ENCODE measurements around the gene SACM1L. TPM values are rescaled to one million over a fixed set of nuclear protein-coding genes. Genes with fewer than 3 reads are reported as not detected.
"Not testable (repeated sequence)": the region's sequence is repeated elsewhere in the genome, so short reads cannot be mapped to it uniquely, and the experiment has no call there.

SACM1L gene
- polyA plus RNA-seq, 4 donors, result 54.2 to 82.9 (median 64.6) TPM

DNA sequence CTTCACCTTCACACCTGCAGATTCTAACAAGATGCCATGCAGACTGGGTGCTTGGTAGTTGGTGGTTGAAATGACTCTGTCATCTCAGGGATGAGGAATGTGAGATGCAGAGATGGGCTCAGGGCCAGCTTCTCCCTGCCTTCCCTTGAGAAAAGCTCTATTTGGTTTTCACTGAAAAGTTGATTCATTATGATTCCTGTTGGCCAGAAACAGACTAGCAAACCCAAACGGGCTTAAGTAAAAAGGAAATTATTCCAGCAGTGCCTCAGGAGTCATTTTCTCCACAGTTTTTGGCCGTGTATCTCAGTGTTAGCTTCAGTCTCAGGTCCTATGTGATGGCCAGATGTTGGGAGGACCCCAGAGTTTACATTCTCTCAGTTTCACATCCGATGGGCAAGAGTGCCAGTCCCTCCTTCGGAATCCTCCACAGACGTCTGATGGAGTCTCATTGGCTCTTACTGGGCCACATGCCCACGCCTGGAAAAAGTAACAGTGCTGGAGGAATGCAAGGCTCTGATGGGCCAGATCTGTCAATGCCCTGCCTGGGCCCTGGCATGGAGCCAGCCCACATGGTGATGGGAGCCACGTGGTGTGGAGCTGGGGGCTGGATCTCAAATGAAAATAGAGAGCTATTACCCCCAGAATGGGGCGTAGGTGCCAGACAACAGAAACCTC lies 22.3 kb upstream of the SACM1L start:
- DNase-seq (ENCODE audit: low read depth in 4 of 4, low spot score in 2 of 4), result no peak

DNA sequence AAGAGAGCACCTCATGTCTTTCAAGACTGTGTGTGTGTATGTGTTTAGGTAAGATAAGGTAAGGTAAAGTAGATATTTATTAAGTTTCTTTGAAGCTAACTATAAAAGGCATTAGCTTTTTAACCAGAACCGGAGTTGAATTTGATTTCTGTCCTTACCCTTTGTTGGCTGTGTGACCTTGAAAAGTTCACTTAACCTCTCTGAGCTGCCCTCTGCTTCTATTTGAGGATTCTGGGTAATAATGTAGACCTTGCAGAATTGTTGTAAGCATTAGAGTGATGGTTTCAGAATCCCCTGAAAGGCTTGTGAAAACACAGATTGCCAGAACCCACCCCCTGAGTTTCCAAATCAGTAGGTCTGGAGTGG lies 21.6 kb upstream of the SACM1L start:
- DNase-seq (ENCODE audit: low read depth in 4 of 4, low spot score in 2 of 4), result no peak

DNA sequence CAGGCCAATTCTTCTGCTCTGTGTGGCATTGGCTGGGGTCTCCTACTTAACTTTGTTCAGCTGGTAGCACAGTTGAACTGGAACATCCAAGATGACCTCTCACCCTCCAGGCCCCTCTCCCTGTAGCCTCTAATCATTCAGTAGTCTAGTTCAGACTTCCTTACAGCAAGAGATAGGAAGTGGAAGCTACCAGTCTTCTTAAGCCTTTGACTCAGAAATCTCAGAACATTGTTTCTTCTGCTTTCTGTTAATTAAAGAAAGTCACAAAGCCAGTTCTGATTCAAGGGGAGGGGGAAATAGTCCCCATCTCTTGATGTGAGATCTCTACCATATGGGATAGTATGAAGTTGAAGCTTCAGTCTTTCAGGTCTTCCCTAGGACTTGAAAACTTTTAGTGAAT lies 18.8 kb upstream of the SACM1L start:
- DNase-seq (ENCODE audit: low read depth in 4 of 4, low spot score in 2 of 4), result no peak

DNA sequence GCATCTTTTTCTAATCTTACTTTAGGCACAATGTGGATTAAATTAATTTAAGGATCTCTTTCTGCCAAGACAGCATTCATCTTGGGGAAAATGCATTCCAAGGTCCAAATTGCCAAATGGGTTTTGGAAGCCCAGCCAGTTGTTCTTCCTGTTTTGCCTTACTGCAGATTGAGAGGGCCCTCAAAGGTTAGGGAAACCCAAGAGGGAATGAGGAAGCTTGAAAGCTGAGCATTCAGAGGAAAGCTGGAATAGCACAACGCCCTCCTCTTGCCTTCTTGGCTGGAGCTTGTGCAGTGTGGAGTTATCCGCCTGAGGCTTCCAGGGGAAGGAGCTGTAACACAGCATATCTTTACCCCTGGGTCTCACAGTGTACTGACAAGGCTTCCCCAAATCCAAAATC lies 18.2 kb upstream of the SACM1L start:
- no peak for DNase-seq (ENCODE audit: low read depth in 4 of 4, low spot score in 2 of 4)

DNA sequence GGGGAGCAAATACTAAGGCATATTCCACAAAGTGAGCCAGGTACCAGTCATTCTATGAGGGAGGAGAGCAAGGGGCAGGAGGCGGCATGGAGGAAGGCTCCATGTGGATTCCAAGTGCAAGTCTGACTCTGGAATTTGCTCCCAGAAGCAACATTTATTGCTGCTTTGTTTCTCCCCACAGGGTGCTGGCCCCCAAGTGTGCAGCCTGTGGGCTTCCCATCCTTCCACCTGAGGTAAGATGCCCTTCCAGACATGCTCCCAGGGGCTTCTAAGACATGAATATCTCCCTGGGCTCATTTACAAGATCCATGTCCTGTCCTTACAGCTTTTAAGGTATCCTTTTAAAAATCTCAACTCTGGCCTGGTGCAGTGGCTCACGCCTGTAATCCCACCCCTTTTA lies 15.9 kb upstream of the SACM1L start:
- no peak for DNase-seq (ENCODE audit: low read depth in 4 of 4, low spot score in 2 of 4)

DNA sequence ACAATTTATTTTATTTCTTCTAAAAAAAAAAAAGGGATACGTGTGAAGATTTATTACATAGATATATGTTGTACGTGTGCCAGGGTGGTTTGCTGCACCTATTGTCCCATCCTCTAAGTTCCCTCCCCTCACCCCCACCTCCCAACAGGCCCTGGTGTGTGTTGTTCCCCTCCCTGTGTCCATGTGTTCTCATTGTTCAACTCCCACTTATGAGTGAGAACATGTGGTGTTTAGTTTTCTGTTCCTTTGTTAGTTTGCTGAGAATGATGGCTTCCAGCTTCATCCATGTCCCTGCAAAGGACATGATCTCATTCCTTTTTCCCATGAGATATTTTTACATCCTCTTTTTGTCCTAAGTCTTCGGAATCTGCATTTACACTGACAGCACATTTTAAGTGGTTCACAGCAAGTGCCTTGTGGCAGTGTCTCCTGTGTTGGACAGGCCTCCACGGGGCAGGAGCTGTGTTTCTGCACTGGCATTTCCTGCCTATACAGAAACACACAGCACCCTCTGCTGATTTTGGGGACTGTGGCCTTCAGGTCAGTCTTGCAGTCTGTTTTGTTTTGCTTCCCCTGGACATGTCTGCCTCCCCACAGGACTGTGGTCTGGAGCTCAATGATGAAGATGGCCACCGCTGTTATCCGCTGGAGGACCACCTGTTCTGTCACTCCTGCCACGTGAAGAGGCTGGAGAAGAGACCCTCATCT lies 12.7 kb upstream of the SACM1L start:
- no peak for DNase-seq (ENCODE audit: low read depth in 4 of 4, low spot score in 2 of 4)

DNA sequence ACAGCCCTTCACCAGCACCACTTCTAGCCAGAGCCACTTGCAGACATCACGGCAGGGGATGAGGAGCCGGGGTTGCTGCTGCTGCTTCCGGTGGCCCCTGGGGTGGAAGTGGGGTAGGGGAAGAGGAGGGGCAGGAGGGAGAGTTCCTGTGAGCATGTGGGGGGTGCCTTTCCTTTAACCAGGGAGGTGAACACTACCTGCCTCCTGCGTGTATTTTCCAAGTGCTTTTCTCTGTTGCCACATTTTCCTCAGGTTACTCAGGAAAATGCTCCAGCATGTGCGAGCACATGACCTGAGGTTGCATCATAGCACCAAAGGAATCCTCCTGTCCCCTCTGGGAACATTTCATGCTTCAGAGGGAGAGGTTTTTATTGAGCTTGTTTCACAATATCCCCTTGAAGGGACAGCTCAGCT lies 12.2 kb upstream of the SACM1L start:
- no peak for DNase-seq (ENCODE audit: low read depth in 4 of 4, low spot score in 2 of 4)

DNA sequence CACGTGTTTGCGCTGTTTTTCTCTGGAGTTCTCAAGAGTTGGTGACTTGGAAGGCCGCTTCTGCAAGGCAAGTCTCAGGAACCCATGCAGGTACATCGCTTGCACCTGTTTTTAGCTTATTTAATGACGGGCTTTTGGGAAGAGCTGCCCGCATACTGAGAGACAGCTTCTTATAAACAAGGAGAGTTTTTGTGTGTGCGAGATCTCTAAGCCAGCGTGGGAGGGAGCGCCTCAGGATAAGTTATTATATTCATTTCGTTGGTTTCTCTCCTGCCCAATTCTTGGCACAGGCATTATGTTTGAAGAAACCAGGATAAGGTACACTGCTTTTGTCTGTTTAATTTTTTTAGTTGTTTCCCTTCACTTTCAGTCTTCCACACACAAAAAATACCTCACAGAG lies 11.4 kb upstream of the SACM1L start:
- no peak for DNase-seq (ENCODE audit: low read depth in 4 of 4, low spot score in 2 of 4)

DNA sequence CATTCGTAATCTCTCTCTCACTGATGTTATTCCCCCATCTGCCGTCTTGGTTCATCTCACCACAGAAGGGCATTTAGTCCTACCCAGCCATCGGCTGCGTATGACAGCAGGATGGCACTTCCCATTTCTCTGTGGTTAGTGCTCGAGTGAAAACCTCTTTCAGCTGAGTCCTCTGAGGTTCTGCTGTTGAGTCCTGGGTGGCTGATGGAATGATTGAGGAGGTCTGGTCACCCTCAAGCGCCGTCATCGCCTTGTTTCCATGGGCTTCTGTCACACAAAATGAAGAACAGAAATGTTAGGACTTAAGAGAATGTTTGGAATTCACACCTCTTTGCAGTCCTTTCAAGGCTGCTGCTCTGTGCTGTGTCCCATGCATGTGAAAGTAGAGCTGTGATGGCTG lies 9.4 kb upstream of the SACM1L start:
- no peak for DNase-seq (ENCODE audit: low read depth in 4 of 4, low spot score in 2 of 4)

DNA sequence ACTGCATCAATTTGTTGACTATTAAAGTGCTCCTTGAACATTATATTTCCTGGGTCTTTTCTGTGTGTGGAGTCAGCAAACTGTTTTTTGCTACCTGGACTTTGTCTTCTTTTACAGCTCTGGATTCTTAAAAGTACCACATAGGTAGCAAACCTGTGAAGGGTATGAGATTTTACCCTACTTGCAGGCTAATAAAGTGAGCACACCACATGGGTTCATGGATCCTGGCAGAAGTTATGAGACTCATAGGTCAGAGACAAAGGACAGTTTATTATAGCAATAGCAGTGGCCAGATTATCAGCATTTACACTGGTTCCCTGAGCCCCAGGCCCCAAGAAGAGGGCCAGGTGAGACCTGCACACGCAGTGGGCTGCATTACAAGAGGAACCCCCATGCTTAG lies 8.0 kb upstream of the SACM1L start:
- no peak for DNase-seq (ENCODE audit: low read depth in 4 of 4, low spot score in 2 of 4)

DNA sequence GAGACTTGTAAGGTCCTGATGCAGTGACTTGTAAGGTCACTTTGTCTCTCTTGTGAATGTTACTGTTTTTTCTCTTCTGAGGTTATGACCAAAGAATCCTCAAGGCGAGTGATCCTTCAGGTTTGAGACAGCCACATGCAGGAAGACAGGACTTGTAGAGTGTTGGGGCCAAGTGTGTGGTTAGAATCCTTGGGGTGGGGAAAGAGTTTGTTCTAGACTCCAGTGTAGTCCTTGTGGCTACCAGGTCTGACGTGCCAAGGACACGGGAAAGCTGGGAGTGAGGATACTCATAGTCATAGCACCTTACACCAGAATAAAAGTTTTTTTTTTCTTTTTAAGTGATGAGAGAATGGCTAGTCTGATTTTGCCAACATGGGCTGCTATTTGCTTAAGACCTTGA lies 7.3 kb upstream of the SACM1L start:
- no peak for DNase-seq (ENCODE audit: low read depth in 4 of 4, low spot score in 2 of 4)

DNA sequence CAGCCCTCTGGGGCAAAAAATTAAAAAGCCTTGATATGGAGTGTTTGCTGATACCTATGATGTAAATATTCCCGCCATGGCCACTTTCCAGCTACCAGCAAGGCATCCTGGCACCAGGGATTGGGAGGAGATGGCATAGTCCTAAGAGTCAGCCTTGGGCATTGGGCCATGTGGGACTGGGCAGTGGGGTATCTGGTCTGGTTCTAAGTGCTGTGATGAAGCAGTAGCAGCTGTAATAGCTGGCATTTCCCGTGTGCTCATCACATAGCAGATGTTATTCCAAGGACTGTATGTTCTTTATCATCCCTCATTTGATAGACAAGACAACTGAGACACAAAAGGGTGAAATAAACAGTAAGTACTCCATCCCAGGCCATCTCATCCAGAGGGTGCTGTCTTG lies 6.9 kb upstream of the SACM1L start:
- no peak for DNase-seq (ENCODE audit: low read depth in 4 of 4, low spot score in 2 of 4)

DNA sequence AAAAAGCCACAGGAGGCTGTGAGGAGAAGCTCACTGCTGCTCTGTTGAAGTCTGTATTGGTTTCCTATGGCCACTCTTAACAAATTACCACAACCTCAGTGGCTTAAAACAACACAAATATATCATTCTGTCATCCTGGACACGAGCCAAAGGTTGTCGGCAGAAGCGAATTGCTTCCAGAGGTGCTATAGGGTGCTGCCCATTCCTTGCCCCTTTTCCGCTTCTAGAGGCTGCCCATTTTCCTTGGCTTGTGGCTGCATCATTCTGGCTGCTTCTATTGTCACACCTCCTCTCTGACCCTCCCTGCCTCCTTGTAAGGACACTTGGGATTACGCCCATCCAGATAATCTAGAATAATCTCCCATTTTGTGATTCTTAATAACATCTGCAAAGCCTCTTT lies 6.4 kb upstream of the SACM1L start:
- DNase-seq (ENCODE audit: low read depth in 4 of 4, low spot score in 2 of 4), result no peak

DNA sequence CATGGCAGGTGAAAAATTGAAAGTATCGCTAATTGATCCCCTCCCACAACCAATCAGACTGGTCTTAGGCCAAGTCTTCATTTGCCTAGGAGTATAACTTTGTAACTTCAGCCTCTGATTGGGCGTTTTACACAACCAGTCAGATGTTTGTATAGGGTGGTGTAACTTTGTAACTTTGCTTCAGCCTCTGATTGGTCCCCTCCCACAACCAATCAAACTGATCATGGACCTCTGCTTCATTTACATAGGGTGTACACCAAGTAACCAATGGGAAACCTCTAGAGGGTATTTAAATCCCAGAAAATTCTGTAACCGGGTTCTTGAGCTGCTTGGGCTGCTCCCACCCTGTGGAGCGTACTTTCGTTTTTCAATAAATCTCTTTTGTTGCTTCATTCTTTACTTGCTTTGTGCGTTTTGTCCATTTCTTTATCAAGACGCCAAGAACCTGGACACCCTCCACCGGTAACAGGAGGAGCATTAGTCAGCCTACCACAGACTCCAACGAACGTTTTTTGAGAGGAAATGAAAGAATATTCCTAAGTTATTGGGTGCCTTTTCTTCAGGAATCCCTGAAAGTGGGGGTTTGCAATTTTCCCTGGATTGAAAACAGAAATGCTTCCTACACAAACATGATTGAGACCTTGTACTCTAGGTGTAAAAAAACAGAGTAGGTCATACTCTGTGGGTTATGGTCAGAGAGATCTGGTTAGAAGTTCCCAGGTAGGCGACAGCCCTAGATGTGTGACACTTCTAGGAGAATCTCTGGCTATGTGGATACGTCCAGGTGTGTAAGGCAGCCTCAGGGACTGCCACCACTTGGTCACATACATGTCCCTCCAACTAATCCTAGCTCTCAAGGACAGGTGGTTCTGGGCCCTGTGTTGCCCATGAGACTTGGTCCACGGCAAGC lies 5.5 kb upstream of the SACM1L start:
- DNase-seq (ENCODE audit: low read depth in 4 of 4, low spot score in 2 of 4), result no peak

DNA sequence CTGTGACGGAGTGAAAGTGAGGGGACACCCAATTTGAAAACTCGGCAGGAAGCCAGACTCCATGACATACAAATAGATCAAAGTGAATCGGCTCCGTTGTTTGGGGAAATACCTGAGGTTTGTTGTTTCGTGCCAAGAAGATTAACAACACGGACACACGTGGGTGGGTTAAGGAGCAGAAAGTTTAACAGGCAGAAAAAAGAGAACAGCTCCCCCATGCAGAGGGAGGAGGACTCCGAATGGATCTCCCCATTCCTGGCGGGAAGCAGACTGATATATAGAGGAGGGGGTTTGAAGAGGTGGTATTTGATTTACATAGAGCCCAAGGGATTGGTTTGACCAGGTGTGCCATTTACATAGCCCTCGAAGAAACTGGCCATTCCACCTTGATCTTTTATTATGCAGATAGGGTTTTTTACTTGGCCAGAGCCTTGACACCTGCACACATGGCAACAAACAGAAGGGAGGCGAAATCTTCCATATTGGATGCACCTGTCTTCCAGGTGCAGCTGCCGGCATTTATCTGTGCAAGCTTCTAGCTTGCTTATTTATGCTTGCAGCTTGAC lies 4.8 kb upstream of the SACM1L start:
- DNase-seq (ENCODE audit: low read depth in 4 of 4, low spot score in 2 of 4), result no peak

DNA sequence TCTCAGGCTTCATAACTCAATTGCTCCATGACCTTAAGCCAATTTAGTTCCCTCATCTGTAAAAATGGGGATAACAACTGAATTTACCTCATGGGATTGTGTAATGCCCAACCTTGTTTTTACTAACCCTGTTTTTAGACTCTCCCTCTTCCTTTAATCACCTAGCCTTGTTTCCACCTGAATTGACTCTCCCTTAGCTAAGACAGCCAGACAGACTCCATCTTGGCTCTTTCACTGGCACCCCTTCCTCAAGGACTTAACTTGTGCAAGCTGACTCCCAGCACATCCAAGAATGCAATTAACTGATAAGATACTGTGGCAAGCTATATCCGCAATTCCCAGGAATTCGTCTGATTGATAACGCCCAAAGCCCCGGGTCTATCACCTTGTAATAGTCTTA lies 3.5 kb upstream of the SACM1L start:
- not testable (repeated sequence) for DNase-seq (ENCODE audit: low read depth in 4 of 4, low spot score in 2 of 4)

DNA sequence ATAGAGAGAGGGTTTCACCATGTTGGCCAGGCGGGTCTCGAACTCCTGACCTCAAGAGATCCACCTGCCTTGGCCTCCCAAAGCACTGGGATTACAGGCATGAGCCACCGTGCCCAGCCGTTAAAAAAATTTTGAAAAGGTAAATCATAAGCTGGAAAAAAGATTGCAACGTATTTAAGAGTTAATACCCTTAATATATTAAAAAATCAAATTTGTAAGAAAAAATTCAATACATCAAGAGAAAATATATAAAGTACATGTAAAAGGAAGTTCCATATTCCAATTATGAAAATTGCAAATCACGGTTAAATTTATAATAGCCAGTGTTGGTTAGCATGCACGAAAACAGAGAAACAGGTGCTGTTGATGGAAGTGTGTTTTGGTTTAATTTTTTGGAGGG lies 2.3 kb upstream of the SACM1L start:
- no peak for DNase-seq (ENCODE audit: low read depth in 4 of 4, low spot score in 2 of 4)

DNA sequence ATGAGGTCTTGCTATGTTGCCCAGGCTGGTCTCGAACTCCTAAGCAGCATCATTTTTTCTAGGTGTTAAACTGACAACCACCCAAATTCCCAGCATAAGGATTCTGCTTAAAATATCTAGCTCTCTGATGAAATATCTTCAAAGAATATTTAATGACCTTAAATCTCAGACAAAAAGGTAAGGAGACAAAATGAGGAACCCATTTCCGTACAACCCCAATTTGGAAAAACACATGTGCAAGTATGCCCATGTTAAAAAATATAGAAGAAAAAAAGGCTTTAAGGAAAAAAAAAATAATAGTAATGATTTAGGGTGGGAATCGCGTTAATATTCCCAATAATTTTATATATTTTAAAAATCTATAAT lies 1.4 kb upstream of the SACM1L start:
- DNase-seq (ENCODE audit: low read depth in 4 of 4, low spot score in 2 of 4), result no peak

DNA sequence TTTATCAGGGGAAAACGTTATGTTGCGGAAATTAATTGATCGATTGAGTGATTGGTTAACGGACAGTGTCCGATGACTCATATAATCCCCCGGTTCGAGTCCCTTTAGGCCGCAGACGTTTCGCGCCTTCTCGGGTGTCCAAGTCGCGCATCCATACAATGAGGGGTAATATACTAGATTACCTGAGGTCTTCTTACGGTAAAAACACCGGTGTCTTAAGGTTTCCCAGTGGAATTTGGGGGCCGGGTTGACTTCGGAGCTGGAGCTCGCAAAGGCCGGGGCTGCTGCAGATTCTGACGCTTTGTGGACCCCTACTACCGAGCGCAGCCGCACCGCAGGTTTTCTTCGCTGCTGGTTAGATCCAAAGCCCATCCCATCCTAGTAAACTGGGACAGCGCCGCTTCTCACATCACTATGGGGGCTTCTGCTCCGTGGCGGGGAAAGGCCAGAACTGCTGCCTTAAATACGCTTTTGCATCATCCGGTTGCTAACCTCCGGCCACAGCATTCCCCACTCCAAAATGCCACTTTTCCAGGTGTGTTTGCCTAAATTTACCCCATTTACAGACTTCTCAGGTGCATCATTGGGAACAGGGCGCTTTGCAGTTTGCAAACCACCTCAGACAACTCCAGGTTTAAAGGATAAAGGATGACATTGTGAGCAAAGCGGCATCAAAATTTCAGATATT lies 858 bp upstream of the SACM1L start:
- DNase-seq (ENCODE audit: low read depth in 4 of 4, low spot score in 2 of 4), result peak in 1 of 4 donors; percentile 31

DNA sequence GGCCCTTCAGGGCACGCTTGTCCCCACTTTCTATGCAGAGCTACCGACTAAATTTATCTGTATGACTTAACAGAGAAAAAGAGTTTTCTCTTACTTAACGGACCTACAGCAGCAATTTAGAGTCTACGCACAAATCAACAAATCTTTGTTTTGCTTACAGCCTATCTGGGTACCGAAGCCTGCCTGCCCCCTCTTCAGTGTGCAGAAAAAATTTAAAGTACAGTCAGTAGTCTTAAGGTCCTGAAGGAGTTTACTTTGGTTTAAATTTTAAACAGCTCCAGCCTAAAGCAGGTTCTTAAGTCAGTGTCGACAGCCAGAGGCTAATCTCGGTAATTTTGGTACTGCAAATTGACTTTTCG lies 570 bp downstream of the SACM1L start:
- no peak for DNase-seq (ENCODE audit: low read depth in 4 of 4, low spot score in 2 of 4)
